Breast epithelium (tissue), 3 donors: ENCODE data around the gene H2BK1.

Experiments
- POLR2A ChIP-seq: fragments of 450-650 bp; IDR thresholded peaks from one replicate; pipeline ENCODE4 v1.6.1; 2016; ENCODE audit warnings: antibody characterized with exemption, mild to moderate bottlenecking, moderate library complexity
- TF ChIP-seq, protein P1 (sequence below), 3 donors: fragments of 450-650 bp; IDR thresholded peaks; one replicate each; pipeline ENCODE4 v1.5.1; 2016 to 2017; ENCODE audit warnings: antibody characterized with exemption in 3 of 3, mild to moderate bottlenecking in 3 of 3, moderate library complexity in 3 of 3

DNA sequence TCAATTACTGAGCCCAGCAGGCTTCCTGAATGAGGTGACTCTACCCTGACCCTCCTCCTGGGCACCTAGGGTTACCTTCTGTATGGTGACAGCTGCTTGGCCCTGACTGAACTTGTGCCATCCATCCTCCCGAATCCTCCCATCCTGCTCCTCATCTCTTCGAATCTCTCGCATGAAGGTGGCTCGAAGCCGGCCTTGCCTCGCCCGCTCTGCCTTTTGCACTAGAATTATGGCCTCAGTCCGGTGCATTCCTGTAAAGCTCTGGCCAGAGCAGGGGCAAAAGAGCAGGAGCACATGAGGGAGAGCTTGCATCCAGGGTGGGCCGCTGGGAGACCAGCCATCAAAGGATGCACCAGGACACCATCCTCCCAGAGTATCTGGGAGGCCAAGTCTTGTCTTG lies 7.5 kb downstream of the H2BK1 start:
- TF ChIP-seq, protein P1, sequence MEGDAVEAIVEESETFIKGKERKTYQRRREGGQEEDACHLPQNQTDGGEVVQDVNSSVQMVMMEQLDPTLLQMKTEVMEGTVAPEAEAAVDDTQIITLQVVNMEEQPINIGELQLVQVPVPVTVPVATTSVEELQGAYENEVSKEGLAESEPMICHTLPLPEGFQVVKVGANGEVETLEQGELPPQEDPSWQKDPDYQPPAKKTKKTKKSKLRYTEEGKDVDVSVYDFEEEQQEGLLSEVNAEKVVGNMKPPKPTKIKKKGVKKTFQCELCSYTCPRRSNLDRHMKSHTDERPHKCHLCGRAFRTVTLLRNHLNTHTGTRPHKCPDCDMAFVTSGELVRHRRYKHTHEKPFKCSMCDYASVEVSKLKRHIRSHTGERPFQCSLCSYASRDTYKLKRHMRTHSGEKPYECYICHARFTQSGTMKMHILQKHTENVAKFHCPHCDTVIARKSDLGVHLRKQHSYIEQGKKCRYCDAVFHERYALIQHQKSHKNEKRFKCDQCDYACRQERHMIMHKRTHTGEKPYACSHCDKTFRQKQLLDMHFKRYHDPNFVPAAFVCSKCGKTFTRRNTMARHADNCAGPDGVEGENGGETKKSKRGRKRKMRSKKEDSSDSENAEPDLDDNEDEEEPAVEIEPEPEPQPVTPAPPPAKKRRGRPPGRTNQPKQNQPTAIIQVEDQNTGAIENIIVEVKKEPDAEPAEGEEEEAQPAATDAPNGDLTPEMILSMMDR (IDR thresholded peaks at IDR 0.05) = no peak
- TF ChIP-seq POLR2A = no peak
